BE2C (cell line): Measurements from ENCODE around the gene NAMPT.

Experiments used
- DNase-seq: peaks from one replicate; pipeline ENCODE4 v3.0.0-alpha.2; 2020
- H3K27me3 ChIP-seq: fragments of 250-450 bp; sonication (Bioruptor Pico); 2 replicates; pipeline ENCODE4 v1.5.1; 2020; ENCODE audit warnings: mild to moderate bottlenecking
- H3K36me3 ChIP-seq: fragments of 250-450 bp; sonication (Bioruptor Pico); 2 replicates; pipeline ENCODE4 v1.5.1; 2020; ENCODE audit warnings: mild to moderate bottlenecking
- H3K4me1 ChIP-seq: fragments of 250-450 bp; sonication (Bioruptor Pico); 2 replicates; pipeline ENCODE4 v1.5.1; 2020
- H3K4me3 ChIP-seq: 2 replicates; pipeline ENCODE4 v1.5.1; 2011; ENCODE audit warnings: low read depth, low read length
- H3K9me3 ChIP-seq: fragments of 250-450 bp; sonication (Bioruptor Pico); 2 replicates; pipeline ENCODE4 v1.5.1; 2020
- CTCF ChIP-seq: IDR thresholded peaks from 2 replicates; pipeline ENCODE4 v1.5.1; 2012; ENCODE audit warnings: mild to moderate bottlenecking, low read depth, low read length

The NAMPT gene

GRCh38 chr7:106239406-106239805 lies 45.4 kb downstream of the NAMPT start:
- Histone ChIP-seq H3K4me3 (no peak overlapping the region), H3K9me3 (no peaks in the 10 kb centered on the region), H3K36me3 (no peaks in the 10 kb centered on the region), H3K4me1 (no peaks in the 10 kb centered on the region), H3K27me3 (no peaks in the 10 kb centered on the region)
- DNase-seq = no peak
- TF ChIP-seq CTCF = no peak

- TF ChIP-seq CTCF = no peak
These were observed 46.0 kb downstream of the NAMPT start for GRCh38 chr7:106238830-106239229.

GRCh38 chr7:106236065-106236464 lies 48.7 kb downstream of the NAMPT start:
- Histone ChIP-seq H3K36me3 (no peaks in the 10 kb centered on the region), H3K4me3 (no peak overlapping the region), H3K27me3 (no peaks in the 10 kb centered on the region), H3K4me1 (no peaks in the 10 kb centered on the region), H3K9me3 (no peaks in the 10 kb centered on the region)
- no peak for TF ChIP-seq CTCF
- DNase-seq = no peak

More at GRCh38 chr7:106238830-106239229, 46.0 kb downstream of the NAMPT start:
- Histone ChIP-seq H3K4me3 (no peak overlapping the region), H3K36me3 (no peaks in the 10 kb centered on the region), H3K9me3 (no peaks in the 10 kb centered on the region), H3K4me1 (no peaks in the 10 kb centered on the region), H3K27me3 (no peaks in the 10 kb centered on the region)
- DNase-seq = no peak

GRCh38 chr7:106234425-106234824 lies 50.4 kb downstream of the NAMPT start:
- Histone ChIP-seq H3K27me3 (no peaks in the 10 kb centered on the region), H3K9me3 (no peaks in the 10 kb centered on the region), H3K4me3 (no peak overlapping the region), H3K4me1 (no peaks in the 10 kb centered on the region), H3K36me3 (no peaks in the 10 kb centered on the region)
- no peak for TF ChIP-seq CTCF
- DNase-seq = no peak

GRCh38 chr7:106231856-106232490 lies 52.8 kb downstream of the NAMPT start:
- Histone ChIP-seq H3K36me3 (no peaks in the 10 kb centered on the region), H3K4me3 (no peak overlapping the region), H3K9me3 (no peaks in the 10 kb centered on the region), H3K4me1 (no peaks in the 10 kb centered on the region), H3K27me3 (peaks cover 3% of the 10 kb centered on the region; the same call in 1 of the 2 replicates)
- DNase-seq = no peak
- TF ChIP-seq CTCF = no peak

- H3K9me3 ChIP-seq = no peaks in the 10 kb centered on the region
- no peak for TF ChIP-seq CTCF
- no peaks in the 10 kb centered on the region for H3K36me3 ChIP-seq
- H3K27me3 ChIP-seq = peaks cover 9% of the 10 kb centered on the region
- H3K4me3 ChIP-seq = no peak overlapping the region
- no peak for DNase-seq
- H3K4me1 ChIP-seq = no peaks in the 10 kb centered on the region
These were observed 58.9 kb downstream of the NAMPT start for GRCh38 chr7:106225856-106226255.
